ENCODE results near the gene MAP4K1. TPM values are rescaled to one million over a fixed set of nuclear protein-coding genes. Genes with fewer than 3 reads are reported as not detected.

The MAP4K1 gene
- total and polyA plus RNA-seq, 2 of the 13 experiments (the other 11 are each of a cell fraction or from before 2014, with no cell fraction given) = 0.24 to 0.89 TPM

DNA sequence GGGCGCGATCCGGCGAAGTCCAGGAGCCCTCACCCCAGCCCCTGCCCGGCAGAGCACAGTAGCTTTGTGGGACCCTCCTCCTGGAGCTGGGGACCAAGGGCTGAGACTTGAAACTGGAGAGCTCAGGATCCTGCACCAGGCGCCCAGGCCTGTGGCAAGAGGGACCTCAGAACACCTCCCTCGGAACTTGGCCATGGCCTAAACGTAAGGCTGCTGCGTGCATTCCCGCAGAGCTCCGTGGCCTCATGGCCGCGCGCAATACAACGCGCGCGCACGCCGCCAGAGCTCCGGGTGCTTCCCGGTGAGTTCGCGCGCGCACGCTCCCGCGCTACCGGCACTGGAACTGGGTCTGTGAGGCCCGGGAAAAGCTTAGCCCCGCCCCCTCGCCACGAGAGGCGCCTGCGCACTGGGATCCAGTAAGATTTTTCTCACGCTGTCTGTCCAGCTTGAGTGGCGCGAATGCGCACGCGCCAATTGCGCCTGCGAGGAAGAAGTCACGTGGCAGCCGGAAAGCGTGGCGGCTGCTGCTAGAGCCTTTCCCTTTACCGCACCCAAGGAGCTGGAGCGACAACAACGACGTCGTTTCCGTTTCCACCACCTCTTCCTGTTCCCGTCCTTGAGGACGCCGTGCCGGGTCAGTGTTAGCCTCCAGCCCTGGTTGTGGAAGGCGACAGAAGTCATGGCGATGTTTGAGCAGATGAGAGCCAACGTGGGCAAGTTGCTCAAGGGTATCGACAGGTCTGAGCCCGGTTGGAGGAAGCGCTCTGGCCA, 1.0 kb upstream of the MAP4K1 start, which contains the start of gene EIF3K:
EIF3K (plus strand) TSS at position 599 of the 771 bp plus-strand sequence; CDS start at position 680, 81 bp downstream.
- ChIA-PET POLR2A (interaction anchor here (0.8 to 2.6 kb wide), 28 partner anchors 9 to 772 kb away, joined by 3 to 21 read pairs (median 6); partner anchors contain the start of genes ACTN4, ECH1, FAM98C and GGN), CTCF (ENCODE audit: low intra/inter-chr PET ratio, low total read pairs) (no interaction called here)
- 9% methylated on average over 33 of the region's 64 CpGs for WGBS (ENCODE audit: low lambda C conversion rate)
- BruUV-seq (replicated peaks) = no TSS peak
- peaks cover 15% of the 10 kb centered on the region for H3K79me2 ChIP-seq (ENCODE audit: insufficient read depth, low read length)
- H3K4me3 ChIP-seq (replicated peaks in 1 of 3; ENCODE audit: insufficient read depth in 1 of 3, low read depth in 2 of 3, low read length in 3 of 3) = peak within 1 kb of the TSS; percentile 92 to 95 (median 94)
- H3K9me3 ChIP-seq (ENCODE audit: low read length) = no peaks in the 10 kb centered on the region
- FAIRE-seq (peak; percentile 99), ATAC-seq (peak; percentile 91), DNase-seq (ENCODE audit: low spot score) (peak; percentile 97)
- in situ Hi-C loops (cut with HindIII; ENCODE audit: extremely low pct_ligation_motif_present, low pct_unique_long_range_greater_than_20kb) (no loop called here), intact Hi-C loops (cut with micrococcal nuclease; ENCODE audit: unreplicated experiment) (no loop called here)
- H3K4me2 ChIP-seq (ENCODE audit: low read depth, low read length) = peak within 1 kb of the TSS; percentile 92
- H3K4me1 ChIP-seq (ENCODE audit: insufficient read depth, low read length) = peaks cover 36% of the 10 kb centered on the region
- peaks cover 5 to 14% of the 10 kb centered on the region in 2 experiments; a peak in 4 of 5 replicates for H3K36me3 ChIP-seq (replicated peaks in 1 of 2; ENCODE audit: control insufficient read depth in 1 of 2, insufficient read depth in 2 of 2, low read length in 2 of 2)
- H3K27me3 ChIP-seq (ENCODE audit: control insufficient read depth in 1 of 2, insufficient read depth in 2 of 2, low read length in 2 of 2) = no peaks in the 10 kb centered on the region; a peak in 2 of 5 replicates
- H3K9ac ChIP-seq (ENCODE audit: insufficient read depth, low read depth, low read length) = peak within 1 kb of the TSS; percentile 90
- H3K27ac ChIP-seq (ENCODE audit: extremely low read length, insufficient read depth, low read length) = peak within 1 kb of the TSS; percentile 66
- no peak within 1 kb of the TSS for H2AFZ ChIP-seq (ENCODE audit: low read length)
- no peaks in the 10 kb centered on the region for H4K20me1 ChIP-seq (ENCODE audit: insufficient read depth, low read length)
- TF ChIP-seq, protein P1, sequence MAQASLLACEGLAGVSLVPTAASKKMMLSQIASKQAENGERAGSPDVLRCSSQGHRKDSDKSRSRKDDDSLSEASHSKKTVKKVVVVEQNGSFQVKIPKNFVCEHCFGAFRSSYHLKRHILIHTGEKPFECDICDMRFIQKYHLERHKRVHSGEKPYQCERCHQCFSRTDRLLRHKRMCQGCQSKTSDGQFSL (CRISPR knock-in tag; IDR thresholded peaks at IDR 0.05) = no peak
- TF ChIP-seq BCL6 (CRISPR knock-in tag; IDR thresholded peaks at IDR 0.05) = peak; percentile 28; the same call in 1 of the 2 replicates
- no peak for TF ChIP-seq SP1 (IDR thresholded peaks at IDR 0.05)
- TF ChIP-seq SP1 (CRISPR knock-in tag; IDR thresholded peaks at IDR 0.05) = no peak; the same call in 1 of the 2 replicates
- TF ChIP-seq CREBL2 (CRISPR knock-in tag; IDR thresholded peaks at IDR 0.05; ENCODE audit: borderline replicate concordance) = no peak; the same call in 1 of the 2 replicates
- TF ChIP-seq STAG1 (CRISPR knock-in tag; IDR thresholded peaks at IDR 0.05) = no peak
- no peak for TF ChIP-seq HNRNPK (IDR thresholded peaks at IDR 0.05; ENCODE audit: low read depth, low read length, poor library complexity, severe bottlenecking)
- 0 out of 2 replicates have a peak, but pooled peaks have one; percentile 43 for TF ChIP-seq SMAD1 (CRISPR knock-in tag; IDR thresholded peaks at IDR 0.05; ENCODE audit: borderline replicate concordance, low read depth)
- no peak for TF ChIP-seq ZFP36 (IDR thresholded peaks at IDR 0.05; ENCODE audit: borderline replicate concordance, low read depth, low read length, partially characterized antibody)
- TF ChIP-seq ZIK1 (CRISPR knock-in tag; IDR thresholded peaks at IDR 0.05; ENCODE audit: borderline replicate concordance, low read depth) = no peak
- peak; percentile 26; the same call in 1 of the 2 replicates for TF ChIP-seq ZNF670 (CRISPR knock-in tag; IDR thresholded peaks at IDR 0.05; ENCODE audit: borderline replicate concordance)
- no peak for TF ChIP-seq ZBTB42 (CRISPR knock-in tag; IDR thresholded peaks at IDR 0.05)
- peak; percentile 31; the same call in 1 of the 2 replicates for TF ChIP-seq SALL1 (CRISPR knock-in tag; IDR thresholded peaks at IDR 0.05)
- TF ChIP-seq TBP (CRISPR knock-in tag; IDR thresholded peaks at IDR 0.05) = no peak
- TF ChIP-seq, protein P2, sequence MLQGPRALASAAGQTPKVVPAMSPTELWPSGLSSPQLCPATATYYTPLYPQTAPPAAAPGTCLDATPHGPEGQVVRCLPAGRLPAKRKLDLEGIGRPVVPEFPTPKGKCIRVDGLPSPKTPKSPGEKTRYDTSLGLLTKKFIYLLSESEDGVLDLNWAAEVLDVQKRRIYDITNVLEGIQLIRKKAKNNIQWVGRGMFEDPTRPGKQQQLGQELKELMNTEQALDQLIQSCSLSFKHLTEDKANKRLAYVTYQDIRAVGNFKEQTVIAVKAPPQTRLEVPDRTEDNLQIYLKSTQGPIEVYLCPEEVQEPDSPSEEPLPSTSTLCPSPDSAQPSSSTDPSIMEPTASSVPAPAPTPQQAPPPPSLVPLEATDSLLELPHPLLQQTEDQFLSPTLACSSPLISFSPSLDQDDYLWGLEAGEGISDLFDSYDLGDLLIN (CRISPR knock-in tag; IDR thresholded peaks at IDR 0.05; ENCODE audit: borderline replicate concordance) = no peak
- TF ChIP-seq, protein P3, sequence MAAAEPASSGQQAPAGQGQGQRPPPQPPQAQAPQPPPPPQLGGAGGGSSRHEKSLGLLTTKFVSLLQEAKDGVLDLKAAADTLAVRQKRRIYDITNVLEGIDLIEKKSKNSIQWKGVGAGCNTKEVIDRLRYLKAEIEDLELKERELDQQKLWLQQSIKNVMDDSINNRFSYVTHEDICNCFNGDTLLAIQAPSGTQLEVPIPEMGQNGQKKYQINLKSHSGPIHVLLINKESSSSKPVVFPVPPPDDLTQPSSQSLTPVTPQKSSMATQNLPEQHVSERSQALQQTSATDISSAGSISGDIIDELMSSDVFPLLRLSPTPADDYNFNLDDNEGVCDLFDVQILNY (CRISPR knock-in tag; conservative IDR thresholded peaks at IDR 0.05) = peak; percentile 87
- no peak for TF ChIP-seq FOXM1 (CRISPR knock-in tag; IDR thresholded peaks at IDR 0.05)
- TF ChIP-seq, protein P4, sequence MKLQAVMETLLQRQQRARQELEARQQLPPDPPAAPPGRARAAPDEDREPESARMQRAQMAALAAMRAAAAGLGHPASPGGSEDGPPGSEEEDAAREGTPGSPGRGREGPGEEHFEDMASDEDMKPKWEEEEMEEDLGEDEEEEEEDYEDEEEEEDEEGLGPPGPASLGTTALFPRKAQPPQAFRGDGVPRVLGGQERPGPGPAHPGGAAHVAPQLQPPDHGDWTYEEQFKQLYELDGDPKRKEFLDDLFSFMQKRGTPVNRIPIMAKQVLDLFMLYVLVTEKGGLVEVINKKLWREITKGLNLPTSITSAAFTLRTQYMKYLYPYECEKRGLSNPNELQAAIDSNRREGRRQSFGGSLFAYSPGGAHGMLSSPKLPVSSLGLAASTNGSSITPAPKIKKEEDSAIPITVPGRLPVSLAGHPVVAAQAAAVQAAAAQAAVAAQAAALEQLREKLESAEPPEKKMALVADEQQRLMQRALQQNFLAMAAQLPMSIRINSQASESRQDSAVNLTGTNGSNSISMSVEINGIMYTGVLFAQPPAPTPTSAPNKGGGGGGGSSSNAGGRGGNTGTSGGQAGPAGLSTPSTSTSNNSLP (IDR thresholded peaks at IDR 0.05; ENCODE audit: low read depth, low read length) = no peak

Data from HepG2 (cell line).